HG03571 (cell line): ENCODE results near the gene NEURL1B.
"Not testable (repeated sequence)": the region's sequence is repeated elsewhere in the genome, so short reads cannot be mapped to it uniquely, and the experiment has no call there.

Source experiments
- ATAC-seq: cut with Tn5 transposase; IDR thresholded peaks from one replicate; pipeline ENCODE4 v1.9.1; 2021; ENCODE audit not compliant: unreplicated experiment

NEURL1B gene

DNA sequence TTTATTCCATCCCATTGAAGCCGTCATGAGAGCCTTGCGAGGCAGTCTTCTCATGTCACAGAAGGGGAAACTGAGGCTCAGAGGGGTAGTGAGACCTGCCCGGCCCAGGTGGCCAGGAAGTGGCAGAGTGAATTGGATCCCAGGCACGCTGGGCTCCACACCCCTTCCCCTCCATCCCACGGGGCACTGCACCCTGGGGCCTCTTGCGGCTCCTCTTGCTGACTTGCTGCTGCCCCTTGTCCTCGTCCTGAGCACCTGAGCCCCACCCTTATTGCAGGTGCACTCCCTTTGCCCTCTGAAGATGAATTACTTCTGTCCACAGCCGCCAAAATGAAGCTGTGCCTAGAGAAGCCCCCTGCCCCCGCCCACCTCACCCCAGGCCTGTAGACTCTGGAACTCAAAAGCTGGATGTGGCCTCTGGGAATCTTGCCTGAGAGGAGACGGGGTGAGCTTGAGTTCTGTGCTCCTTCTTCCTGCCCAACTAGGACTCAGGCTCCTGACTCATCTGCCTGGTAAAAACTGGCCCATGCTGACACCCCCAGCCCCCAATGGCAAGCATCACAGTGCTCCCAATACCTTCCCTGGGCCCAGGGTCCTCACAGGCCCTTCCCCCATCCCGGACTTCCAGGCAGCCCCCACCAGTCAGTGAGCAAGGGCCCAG, 6.4 kb downstream of the NEURL1B start:
- no peak for ATAC-seq

DNA sequence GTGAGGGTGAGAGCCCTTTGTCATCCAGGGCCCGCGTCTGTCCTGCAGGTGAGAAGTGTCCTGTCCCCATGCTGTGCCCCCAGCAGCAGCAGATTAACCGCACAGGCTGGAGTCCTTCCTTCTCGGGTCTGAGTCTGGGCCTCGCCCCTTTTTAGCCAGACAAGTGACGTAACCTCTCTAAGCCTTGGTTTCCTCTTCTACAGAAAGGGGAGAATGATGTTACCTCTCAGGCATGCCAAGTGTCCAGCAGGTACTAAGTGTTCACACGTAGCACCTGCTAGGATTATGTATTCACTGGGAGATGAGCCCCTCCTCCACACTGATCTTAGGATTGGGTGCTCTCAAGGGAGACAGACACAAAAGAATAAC, 6.9 kb downstream of the NEURL1B start:
- ATAC-seq, result no peak

DNA sequence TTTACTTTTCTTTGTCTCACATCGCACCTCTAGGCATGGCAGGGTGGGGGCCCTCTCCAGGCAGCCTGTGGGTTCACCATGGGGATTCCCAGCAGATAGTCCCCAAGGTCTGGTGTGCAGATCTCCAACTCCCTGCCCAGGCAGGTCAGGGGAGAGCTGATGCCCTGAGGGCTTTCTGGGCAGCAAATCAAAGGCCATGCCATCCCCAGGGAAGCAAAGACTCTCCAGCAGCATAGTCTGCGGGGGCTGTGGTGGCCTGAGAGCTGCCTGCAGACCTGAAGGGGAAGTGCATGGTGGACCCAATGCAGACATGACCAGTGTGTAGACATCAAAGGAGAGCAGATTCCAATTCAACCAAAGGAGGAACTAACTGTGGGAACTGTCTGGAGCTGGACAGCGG, 7.7 kb downstream of the NEURL1B start:
- ATAC-seq, result no peak

DNA sequence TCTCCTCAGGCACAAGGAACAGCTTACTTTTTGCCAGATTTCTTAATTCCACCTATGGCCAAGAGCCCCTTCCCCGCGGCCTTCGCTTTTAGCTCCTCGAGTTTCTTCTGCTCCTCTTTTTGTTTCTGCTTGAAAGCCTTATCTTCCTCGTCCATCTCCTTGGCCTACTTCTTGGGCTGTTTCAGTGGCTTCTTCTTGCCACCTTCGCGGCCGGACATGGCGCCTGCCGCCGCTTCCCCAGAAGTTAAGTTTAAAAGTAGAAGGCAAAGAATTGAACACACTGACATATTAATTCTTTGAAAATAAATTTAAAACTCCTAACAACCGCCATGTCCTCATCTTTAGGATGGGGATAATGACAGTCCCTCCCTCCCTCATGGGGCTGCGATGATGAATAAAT, 15.4 kb downstream of the NEURL1B start:
- not testable (repeated sequence) for ATAC-seq

DNA sequence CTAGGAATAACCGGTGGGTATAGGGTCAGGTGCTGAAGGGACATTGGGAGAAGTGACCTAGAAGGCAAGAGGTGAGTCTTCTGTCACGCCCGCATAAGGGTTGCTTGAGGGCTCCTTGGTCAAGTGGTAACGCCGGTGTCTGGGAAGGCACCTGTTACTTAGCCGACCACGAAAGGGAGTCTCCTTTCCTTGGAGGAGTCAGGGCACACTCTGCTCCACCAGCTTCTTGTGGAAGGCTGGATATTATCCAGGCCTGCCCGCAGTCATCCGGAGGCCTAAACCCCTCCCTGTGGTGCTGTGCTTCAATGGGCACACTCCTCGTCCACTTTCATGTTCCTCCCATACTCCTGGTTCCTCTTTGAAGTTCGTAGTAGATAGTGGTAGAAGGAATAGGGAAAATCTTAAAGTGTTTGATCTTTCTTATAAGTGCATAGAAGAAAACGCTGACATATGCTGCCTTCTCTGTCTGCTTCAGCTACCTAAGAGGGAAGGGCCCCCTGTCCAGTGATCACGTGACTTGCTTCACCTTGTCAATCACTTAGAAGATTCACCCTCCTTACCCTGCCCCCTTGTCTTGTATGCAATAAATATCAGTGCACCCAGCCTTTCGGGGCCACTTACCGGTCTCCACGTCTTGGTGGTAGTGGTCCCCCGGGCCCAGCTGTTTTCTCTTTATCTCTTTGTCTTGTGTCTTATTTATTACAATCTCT, 16.6 kb downstream of the NEURL1B start:
- ATAC-seq, result not testable (repeated sequence)

DNA sequence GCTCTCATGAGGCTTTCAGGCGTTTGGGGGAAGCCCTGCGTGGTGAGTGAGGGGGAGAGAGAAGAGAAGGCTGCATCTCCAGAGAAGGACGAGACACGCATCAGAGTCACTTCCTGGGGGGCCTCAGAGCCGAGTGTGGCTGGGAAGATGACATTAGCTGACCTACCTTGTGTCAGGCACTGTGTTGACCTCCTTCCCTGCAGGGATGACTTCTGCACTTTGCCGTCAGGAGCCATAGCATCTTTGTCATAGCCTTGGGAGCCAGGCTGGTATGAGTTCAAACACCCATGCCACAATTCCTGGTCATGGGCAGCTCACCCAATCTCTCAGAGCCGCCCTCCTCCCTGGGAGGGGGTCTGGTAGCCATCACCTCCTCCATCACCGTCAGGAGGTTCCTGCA, 17.3 kb downstream of the NEURL1B start:
- ATAC-seq, result no peak

DNA sequence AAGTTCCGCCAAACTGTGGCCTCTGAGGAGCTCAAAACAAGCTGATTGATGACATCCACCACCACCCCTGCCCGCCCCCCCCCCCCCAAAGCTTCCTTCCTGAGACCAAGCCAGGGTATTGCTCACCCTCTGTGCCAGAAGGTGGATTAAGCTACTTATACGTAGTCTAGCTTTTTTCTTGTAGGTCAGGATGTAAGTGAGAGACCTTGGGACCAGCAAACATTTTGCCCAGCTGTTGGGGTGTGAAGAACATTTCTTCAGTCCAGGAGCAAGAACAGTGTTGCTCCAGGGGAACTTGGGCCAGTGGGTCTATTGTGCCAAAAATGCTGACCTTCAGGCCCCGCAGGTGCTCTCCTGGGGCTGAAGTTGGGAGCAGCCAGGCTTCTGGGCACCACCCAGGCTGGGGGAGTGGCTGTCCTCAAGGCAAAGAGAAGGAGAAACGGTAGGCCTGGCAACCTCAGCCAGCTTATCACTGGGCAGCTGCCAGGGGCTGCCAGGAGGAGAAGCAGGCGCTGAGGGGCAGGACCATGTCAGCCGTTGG, 18.0 kb downstream of the NEURL1B start:
- ATAC-seq, result no peak

DNA sequence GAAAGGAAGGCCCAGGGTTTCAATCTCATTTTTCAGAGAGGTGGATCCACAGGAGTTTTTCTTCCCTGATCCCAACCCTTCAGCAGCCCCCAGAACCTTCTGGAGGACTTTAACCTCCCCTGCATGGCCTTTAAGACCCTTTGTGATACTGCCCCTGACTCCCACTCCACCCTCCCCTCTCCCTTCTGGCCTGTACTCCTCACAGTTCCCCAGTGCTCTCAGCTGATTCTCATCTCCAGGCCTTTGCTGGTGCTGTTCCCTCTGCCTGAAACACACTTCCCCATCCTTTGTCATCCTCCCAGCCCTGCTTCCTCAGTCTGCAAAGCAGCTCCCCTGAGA, 18.5 kb downstream of the NEURL1B start:
- no peak for ATAC-seq

DNA sequence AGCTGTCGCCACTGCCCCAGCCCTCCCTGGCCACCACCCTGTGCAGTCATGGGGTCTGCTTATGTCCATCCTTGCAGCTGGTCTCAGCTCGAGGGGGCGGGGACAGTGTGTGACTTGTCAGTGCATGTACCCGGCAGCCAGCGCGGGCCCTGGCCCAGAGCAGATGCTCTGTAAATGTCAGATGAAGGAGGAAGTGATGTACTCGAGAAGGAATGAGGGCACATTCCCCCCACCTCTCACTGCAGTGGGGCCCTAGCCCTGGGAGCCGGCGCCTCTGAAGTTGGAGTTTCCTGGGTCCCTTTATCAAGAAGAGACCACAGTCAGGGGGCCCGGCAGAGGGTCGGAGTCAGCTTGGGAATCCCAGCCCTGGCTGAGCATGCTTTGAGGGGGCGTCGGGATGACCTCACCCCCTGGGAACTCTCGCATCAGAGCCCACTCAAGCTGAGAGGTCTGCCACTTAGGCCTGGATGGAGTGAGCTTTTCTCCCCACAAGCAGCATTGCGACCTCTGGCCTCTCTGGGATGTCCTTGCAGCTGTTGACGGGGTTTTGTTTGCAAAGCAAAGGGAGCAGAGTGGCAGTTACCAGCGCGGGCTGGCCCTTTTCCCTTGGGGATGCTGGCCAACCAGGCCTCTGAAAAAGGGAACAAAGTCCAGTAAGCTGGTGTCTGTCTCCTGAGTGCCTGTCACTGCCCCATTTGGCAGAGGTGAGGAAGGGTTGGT, 19.0 kb downstream of the NEURL1B start:
- no peak for ATAC-seq

DNA sequence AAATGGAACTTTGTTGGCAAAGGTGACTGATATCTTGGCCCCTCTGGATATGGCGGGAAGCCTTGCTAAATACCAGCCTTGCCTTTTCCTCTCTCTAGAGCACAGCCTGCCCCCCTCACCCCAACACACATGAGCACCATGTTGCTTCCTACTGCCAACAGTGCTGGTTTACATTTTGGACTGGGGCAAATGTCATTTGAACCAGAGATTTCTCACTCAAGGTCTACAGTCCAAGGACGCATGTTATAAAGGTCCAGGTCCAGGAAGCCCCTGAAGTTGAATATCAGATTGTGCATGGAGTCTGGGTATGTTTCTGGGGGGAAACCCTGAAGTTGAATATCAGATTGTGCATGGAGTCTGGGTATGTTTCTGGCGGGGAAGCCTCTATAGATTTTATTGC, 19.9 kb downstream of the NEURL1B start:
- ATAC-seq, result no peak

DNA sequence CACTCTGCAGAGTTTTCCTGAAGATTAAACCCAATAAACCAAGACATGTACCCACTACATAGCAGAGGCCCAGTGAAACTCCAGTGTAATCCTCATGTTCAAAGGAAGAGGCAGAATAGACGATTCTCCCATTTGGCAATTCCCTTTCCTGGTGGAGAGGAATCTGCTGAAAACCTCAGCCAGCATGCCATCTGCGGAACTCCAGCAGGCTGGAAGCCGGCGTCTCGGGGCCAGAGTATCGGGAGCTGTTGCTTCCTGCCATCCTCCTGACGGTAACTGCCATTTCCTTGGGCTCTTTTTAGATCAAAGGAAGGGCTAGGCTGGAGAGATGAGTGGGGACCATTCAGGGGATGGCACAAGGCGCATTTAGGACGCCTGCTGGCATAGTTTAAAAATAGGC, 20.5 kb downstream of the NEURL1B start:
- no peak for ATAC-seq

DNA sequence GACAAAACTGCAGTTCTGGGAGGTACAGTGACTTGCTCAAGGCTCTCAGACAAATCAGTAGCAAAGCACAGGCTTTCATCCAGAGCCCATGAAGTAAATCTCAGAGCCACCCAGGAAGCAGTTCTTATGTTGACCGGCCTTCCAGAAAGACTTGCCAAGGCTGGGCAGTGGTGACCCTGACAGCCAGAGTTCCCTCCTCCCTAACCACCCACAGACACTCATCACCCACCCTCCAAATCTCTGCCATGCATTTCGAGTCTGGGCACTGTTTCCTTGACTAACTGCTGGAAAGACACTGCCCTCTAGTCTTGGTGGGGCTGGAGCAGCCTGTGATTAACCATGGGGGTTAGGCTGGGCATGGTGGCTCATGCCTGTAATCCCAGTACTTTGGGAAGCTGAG, 21.5 kb downstream of the NEURL1B start:
- ATAC-seq, result no peak

DNA sequence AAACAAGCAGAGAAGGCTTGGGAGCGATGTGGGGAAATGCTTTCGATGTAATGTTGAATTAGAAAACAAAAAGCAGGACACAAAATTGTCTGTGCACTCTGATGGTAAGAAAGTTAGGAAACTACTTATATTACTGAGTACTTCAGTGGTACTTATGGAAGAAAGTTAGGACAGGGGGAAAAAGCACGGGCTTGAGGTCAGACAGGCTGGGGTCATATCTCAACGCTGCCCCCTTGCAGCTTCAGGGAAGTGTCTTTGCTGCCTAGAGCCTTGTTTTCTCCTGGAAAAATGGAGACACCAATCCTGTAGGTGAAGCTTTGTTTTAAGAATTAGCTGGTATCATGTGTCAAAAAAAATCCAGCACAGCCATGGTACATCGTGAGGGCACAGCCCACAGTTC, 23.0 kb downstream of the NEURL1B start:
- no peak for ATAC-seq

DNA sequence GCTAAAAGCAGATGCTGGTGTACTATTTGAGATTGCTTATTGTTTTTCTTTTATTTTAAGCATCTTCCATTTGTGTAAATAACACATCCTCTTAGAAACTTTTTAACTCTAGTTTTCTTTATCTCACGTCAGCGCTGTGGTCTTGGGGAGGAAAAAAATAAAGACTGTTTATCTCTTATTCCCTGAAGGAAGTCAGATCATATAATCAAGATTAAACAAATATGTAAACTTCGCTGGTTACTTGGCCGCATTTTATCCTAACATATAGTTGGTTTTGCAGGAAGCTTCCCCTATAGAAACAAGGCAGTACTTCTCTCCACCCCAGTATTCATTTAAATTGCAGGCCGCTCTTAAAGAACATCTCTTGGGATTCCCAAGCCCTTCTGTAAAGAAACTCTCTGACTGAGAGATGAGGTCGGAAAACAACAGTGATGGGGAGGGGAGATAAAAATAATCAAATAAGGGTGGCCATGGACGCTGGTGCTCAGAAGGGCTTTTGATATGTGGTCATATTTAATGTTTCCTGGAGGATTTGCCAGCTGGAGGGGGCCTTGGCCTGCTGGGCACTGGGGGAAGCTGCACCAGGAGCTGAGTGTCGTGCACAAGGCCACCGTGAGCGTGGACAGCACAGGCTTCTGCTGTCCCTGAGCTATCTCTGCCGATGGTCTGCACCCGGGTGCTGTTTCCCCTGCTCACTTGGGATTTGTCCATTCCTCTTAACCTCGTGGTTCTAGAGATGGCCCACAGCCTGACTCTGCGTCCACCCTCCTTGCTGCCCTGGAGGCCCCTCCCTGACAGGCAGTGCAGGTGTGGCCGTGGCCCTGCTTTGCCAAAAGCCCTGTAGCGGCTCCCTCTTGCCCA, 23.8 kb downstream of the NEURL1B start:
- ATAC-seq, result no peak

DNA sequence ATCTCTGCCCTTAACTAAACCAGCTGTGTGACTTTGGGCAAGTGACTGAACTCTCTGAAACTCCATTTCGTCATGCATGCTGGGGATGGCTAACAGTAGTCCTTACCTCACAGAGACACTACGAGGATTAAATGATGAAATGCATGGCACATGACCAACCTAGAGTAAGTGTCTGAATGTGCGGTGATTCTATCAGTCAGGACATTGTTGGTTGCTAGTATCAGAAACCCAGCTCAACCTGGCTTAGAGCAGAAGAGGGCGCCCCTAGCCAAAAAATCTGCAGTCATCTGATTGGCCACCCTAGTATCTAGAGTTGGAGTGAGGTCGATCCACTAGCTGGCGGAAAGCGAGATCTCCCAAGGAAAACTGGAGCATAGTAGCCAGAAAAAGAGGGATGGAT, 25.2 kb downstream of the NEURL1B start:
- ATAC-seq, result no peak

DNA sequence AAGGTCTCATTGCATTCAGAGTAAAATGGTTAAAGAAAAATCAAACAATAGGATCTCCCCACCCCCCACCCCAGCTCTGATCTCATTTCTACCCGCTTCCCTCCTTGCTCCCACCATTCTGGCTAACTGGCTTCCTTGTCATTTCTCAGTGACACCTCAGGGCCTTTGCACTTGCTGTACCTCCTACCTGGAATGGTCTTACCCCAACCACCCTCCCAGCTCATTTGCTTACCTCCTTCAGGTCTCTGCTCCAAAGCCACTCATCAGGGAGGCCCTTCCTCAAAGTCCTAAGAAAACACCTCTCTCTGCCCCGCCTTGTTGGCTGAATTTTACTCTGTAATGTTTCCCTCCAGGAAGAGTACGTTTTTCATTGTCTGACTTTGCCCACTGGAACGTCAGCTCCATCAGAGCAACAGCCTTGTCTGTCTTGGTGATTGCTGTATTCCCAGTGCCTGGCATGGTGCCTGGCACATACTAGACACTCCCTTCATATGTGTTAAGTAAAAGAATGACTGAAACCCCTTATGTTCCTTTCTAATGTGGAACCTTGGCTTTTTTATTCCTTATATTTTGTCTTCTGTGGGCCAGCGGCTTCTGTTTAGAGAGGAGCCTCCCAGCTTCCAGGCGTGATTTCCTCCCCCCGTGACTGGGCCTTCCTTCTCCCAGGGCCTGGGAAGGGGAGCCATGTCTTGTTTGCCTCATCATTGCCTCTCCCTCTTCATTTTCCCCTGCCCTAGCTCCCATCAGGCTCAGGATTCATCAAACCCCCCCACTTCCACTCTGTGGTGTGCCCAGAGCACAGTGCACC, 26.9 kb downstream of the NEURL1B start:
- no peak for ATAC-seq

DNA sequence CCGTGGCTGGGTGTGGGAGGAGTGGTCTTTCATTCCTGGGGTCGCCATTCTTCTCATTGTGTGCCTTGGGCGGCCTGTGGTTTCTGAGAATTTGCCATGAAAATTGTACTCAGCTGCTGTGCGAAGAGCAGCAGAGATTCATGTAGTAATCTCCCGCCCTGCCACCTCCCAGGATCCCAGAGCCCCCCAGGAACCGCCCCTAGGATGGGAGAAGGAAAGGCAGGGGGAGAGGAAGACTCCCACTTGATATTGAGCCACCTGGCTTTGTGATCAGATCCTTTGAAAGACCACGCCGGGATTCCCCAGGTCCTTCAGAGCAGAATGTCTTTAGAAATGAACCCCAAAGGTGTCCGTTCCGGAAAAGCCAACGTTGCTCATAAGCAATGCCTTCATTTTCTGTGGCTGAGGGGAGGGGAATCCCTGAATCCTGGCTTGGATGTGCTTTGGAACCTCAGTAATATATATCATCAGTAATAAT, 27.6 kb downstream of the NEURL1B start:
- no peak for ATAC-seq

DNA sequence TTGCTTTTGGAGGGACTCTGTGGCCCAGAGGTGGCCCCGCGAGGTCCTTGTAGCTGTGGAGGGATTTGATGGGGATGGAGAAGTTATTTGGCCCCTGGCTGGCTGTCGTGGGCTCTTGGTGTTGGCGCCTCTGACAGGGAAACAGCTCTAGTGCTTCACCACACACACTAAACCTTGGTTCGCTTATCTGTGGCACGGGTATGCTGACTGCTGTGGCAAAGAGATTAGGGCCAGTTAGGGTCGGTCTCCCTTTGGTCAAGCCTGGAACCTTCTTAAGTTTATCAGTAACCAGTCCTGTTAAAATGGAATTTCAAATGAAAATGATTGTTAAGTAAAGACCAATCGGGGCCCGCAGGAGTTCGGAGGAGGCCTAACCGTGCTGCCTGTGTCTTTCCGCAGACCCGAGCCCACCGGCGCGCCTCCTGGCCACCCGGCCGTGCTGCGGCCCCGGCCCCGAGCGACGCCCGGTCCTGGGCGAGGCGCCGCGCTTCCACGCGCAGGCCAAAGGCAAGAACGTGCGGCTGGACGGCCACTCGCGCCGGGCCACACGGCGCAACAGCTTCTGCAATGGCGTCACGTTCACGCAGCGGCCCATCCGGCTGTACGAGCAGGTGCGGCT, 28.4 kb downstream of the NEURL1B start:
- ATAC-seq, result no peak

DNA sequence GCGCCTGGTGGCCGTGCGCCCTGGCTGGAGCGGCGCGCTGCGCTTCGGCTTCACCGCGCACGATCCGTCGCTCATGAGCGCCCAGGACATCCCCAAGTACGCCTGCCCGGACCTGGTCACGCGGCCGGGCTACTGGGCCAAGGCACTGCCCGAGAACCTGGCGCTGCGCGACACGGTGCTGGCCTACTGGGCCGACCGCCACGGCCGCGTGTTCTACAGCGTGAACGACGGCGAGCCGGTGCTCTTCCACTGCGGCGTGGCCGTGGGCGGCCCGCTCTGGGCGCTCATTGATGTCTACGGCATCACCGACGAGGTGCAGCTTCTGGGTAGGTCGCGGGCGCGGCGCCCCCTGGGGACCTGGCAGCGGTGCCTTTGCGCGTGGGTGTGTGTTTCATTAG, 28.9 kb downstream of the NEURL1B start:
- no peak for ATAC-seq

DNA sequence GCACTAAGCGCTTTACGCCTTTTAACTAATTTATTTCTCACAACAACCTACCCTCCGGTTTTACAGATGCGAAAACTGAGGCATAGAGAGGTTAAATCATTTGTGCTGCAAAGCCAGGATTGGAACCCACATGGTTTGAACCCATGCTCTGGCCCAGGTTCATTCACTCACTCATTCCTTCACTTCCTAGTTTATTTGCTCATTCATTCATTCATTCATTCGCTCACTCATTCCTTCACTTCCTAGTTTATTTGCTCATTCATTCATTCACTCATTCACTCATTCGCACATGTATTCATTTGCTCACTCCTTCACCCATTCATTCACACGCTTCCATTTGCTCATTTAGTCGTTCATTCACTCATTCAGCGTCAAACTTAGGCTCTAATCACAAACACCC, 29.4 kb downstream of the NEURL1B start:
- ATAC-seq, result no peak
